ENCODE measurements around the gene APPL2. TPM values are rescaled to one million over a fixed set of nuclear protein-coding genes. Genes with fewer than 3 reads are reported as not detected.
A peak's percentile ranks its signal among the peaks of the same experiment; 100 is the strongest.

The APPL2 gene
- total RNA-seq, 1 donor from 2014 or later: 37.5 TPM

GRCh38 chr12:105204127-105204526 is 31.8 kb downstream of the APPL2 start:
- no peaks in the 10 kb centered on the region for H4K20me1 ChIP-seq (ENCODE audit: low read depth)
- no peaks in the 10 kb centered on the region for H3K9me3 ChIP-seq (ENCODE audit: low read depth)
- no peaks in the 10 kb centered on the region for H3K27me3 ChIP-seq
- no peaks in the 10 kb centered on the region for H3F3A ChIP-seq (ENCODE audit: low read depth)
- H3K4me1 ChIP-seq: no peaks in the 10 kb centered on the region
- no peaks in the 10 kb centered on the region for H3K9me3 Mint-ChIP-seq
- H3K4me3 ChIP-seq: no peak overlapping the region
- TF ChIP-seq CTCF (IDR thresholded peaks at IDR 0.05) (no peak), EZH2 (IDR thresholded peaks at IDR 0.05) (no peak), EZH2phosphoT487 (IDR thresholded peaks at IDR 0.05) (no peak)
- H3K4me2 ChIP-seq: no peak overlapping the region
- H3K27me3 Mint-ChIP-seq (ENCODE audit: insufficient read depth, low read depth): no peaks in the 10 kb centered on the region
- no peak overlapping the region for H3K4me3 Mint-ChIP-seq
- no peaks in the 10 kb centered on the region for H3K36me3 ChIP-seq
- DNase-seq (ENCODE audit: low spot score): no peak
- no peak overlapping the region for H3K27ac Mint-ChIP-seq
- H3K36me3 Mint-ChIP-seq: peaks cover 37% of the 10 kb centered on the region
- H3K9ac ChIP-seq: no peak overlapping the region
- no peaks in the 10 kb centered on the region for H3K4me1 Mint-ChIP-seq
- H2AFZ ChIP-seq (replicated peaks): no peak overlapping the region
- no peak overlapping the region for H3K27ac ChIP-seq
- no peaks in the 10 kb centered on the region for H3K79me2 ChIP-seq (ENCODE audit: low read depth)

DNA sequence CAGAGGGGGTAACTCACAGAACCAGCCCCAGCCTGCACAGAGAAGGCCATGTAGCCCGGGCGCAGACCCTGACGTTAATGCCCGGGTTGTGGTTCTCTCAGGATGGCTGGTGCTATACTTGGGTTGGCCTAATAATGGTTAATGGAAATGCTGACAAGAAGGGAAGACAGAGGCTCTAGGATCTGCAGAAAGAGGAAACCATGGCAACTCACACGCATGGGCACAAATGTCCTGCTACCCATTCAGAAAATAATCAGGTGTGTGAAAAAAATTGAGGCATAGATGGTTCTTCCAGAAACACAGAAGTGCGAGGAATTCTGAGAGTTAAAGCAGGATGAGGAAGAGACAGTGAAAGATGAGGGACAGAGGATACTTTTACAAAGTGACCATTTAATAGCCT is 33.8 kb downstream of the APPL2 start:
- no peaks in the 10 kb centered on the region for H4K20me1 ChIP-seq (ENCODE audit: low read depth)
- H3K79me2 ChIP-seq (ENCODE audit: low read depth): no peaks in the 10 kb centered on the region
- TF ChIP-seq EZH2phosphoT487 (IDR thresholded peaks at IDR 0.05): no peak
- no peak for TF ChIP-seq EZH2 (IDR thresholded peaks at IDR 0.05)
- no peak for TF ChIP-seq CTCF (IDR thresholded peaks at IDR 0.05)
- no peaks in the 10 kb centered on the region for H3K9me3 ChIP-seq (ENCODE audit: low read depth)
- H3K4me1 Mint-ChIP-seq: no peaks in the 10 kb centered on the region
- no peak overlapping the region for H3K4me3 Mint-ChIP-seq
- H3K27me3 Mint-ChIP-seq (ENCODE audit: insufficient read depth, low read depth): peaks cover under 1% of the 10 kb centered on the region
- H3K9ac ChIP-seq: no peak overlapping the region
- no peak for DNase-seq (ENCODE audit: low spot score)
- no peak overlapping the region for H2AFZ ChIP-seq (replicated peaks)
- H3K4me1 ChIP-seq: no peaks in the 10 kb centered on the region
- peaks cover 35% of the 10 kb centered on the region for H3K36me3 Mint-ChIP-seq
- H3K4me2 ChIP-seq: no peak overlapping the region
- no peak overlapping the region for H3K27ac ChIP-seq
- no peaks in the 10 kb centered on the region for H3K27me3 ChIP-seq
- H3K9me3 Mint-ChIP-seq: no peaks in the 10 kb centered on the region
- H3F3A ChIP-seq (ENCODE audit: low read depth): no peaks in the 10 kb centered on the region
- no peak overlapping the region for H3K27ac Mint-ChIP-seq
- no peak overlapping the region for H3K4me3 ChIP-seq
- H3K36me3 ChIP-seq: no peaks in the 10 kb centered on the region

- Histone ChIP-seq H3K27ac (no peak overlapping the region), H3K79me2 (ENCODE audit: low read depth) (no peaks in the 10 kb centered on the region), H2AFZ (replicated peaks) (no peak overlapping the region), H3K9ac (no peak overlapping the region), H3K9me3 (ENCODE audit: low read depth) (no peaks in the 10 kb centered on the region), H3F3A (ENCODE audit: low read depth) (no peaks in the 10 kb centered on the region), H3K4me3 (no peak overlapping the region), H3K36me3 (no peaks in the 10 kb centered on the region), H4K20me1 (ENCODE audit: low read depth) (no peaks in the 10 kb centered on the region), H3K4me1 (no peaks in the 10 kb centered on the region), H3K4me2 (no peak overlapping the region), H3K27me3 (no peaks in the 10 kb centered on the region)
- Mint-ChIP-seq H3K4me3 (no peak overlapping the region), H3K36me3 (peaks cover 32% of the 10 kb centered on the region), H3K27ac (peak overlapping the region; percentile 42), H3K27me3 (ENCODE audit: insufficient read depth, low read depth) (peaks cover 3% of the 10 kb centered on the region), H3K4me1 (no peaks in the 10 kb centered on the region), H3K9me3 (no peaks in the 10 kb centered on the region)
- no peak for TF ChIP-seq EZH2 (IDR thresholded peaks at IDR 0.05)
- no peak for TF ChIP-seq EZH2phosphoT487 (IDR thresholded peaks at IDR 0.05)
- TF ChIP-seq CTCF (IDR thresholded peaks at IDR 0.05): no peak
- DNase-seq (ENCODE audit: low spot score): no peak
These were observed 34.7 kb downstream of the APPL2 start for GRCh38 chr12:105201299-105201698.

All from neural progenitor cell (in vitro differentiated cells).